Fibroblast of skin of right biceps (primary cell): ENCODE data around the gene HGFAC.
"Not testable (repeated sequence)": the region's sequence is repeated elsewhere in the genome, so short reads cannot be mapped to it uniquely, and the experiment has no call there.

ENCODE experiments used
- DNase-seq: peaks from one replicate; pipeline ENCODE4 v3.0.0-alpha.2; 2013

HGFAC gene

DNA sequence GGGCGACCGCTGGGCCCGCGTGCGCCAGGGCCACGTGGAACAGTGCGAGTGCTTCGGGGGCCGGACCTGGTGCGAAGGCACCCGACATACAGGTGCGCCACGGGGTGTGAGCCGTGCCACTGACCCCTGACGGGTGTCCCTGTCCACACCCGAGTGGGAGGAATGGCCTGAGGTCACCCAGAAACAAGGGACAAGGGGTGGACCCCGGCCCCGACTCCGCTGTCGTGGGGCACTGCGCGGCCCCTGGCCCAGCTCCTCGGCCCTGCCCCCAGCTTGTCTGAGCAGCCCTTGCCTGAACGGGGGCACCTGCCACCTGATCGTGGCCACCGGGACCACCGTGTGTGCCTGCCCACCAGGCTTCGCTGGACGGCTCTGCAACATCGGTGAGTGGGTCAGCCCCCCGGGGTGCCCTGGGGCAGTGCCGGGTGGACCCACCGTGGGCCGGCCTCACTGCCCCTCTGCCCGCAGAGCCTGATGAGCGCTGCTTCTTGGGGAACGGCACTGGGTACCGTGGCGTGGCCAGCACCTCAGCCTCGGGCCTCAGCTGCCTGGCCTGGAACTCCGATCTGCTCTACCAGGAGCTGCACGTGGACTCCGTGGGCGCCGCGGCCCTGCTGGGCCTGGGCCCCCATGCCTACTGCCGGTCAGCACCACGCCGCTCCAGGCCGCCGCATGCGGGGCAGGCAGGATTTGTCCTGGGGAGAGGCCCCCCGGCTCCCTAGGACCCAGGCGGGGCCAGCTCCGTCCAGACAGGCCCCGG is 2.8 kb downstream of the HGFAC start:
- no peak for DNase-seq

DNA sequence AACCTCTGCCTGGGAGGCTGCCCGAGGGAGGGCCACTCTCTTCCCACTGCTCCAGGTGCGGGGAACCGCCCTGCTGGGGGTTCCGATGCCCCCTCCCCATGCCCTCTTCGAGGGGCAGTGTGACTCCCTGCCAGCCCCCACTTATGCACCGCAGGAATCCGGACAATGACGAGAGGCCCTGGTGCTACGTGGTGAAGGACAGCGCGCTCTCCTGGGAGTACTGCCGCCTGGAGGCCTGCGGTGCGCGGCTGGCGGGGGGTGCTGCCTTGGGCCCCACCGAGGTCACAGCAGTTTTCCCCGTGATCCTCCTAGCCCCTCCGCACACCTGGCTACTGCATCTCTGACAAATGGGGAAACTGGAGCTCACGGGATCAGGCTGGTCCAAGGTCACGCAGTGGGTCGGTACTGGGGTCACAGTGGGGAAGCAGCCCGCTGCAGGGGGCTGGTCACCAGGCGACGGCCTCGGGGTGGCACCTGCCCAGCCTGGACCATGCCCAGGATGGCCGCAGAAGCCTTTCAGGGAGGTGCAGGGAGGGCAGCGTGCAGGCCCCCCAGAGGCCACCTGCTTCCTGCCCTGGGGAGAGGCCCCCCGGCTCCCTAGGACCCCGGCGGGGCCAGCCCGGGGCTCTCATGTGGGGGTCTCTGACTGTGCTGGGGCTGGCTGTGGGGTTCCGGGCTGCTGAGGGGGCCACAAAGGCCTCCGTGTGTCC is 3.5 kb downstream of the HGFAC start:
- no peak for DNase-seq

DNA sequence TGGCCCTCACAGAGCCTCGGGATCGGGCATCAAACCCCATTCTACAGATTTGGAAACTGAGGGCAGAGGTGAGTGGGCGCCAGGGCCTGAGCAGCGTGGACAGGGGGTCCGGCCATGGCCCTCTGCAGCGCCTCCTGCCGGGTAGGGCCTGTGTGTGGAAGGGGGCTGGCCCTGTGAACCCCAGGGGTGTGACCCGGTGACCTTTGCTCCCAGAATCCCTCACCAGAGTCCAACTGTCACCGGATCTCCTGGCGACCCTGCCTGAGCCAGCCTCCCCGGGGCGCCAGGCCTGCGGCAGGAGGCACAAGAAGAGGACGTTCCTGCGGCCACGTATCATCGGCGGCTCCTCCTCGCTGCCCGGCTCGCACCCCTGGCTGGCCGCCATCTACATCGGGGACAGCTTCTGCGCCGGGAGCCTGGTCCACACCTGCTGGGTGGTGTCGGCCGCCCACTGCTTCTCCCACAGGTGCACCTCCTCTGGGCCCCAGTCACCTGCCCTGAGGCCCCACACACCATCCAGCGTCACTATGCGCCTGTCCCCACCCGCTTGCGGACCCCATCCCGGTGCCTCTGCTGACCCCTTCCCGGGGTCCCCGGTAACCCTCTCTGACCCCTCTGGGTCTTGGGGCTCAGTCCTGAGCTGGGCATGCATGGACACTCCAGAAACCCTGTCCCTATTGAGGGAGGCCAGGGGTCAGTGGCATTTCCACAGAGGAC is 4.2 kb downstream of the HGFAC start:
- DNase-seq, result no peak

DNA sequence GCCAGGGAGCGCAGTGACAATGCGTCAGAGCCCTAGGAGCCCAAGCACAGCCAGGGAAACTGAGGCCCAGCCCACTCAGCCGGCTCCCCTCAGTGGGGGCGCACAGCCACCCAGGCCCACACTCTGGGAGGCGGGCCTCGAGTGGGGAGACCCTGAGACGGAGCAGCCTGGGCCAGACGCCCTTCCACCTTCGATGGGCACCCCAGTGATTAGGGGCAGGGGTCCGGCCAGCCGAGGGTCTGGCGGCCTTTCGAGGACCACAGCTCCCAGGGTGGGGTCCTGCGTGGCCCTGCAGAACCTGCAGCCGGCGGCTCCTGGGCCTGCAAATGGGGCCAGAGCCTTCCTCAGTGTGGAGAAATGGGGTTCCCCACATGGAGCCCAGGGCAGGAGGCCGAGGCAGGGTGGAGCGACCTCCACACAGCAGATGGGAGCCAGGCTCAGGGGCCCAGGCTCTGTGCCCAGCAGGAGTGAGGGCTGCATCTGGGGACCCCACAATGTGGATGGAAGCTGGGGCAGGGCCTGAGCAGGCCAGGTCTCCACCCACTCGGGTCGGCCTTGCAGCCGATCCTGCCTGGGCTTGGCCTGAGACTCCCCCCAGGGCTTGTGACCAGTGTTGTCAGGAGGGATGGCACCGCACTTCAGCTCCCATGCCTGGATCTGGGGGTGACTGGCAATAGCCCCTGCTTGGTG is 5.0 kb downstream of the HGFAC start:
- DNase-seq, result no peak

DNA sequence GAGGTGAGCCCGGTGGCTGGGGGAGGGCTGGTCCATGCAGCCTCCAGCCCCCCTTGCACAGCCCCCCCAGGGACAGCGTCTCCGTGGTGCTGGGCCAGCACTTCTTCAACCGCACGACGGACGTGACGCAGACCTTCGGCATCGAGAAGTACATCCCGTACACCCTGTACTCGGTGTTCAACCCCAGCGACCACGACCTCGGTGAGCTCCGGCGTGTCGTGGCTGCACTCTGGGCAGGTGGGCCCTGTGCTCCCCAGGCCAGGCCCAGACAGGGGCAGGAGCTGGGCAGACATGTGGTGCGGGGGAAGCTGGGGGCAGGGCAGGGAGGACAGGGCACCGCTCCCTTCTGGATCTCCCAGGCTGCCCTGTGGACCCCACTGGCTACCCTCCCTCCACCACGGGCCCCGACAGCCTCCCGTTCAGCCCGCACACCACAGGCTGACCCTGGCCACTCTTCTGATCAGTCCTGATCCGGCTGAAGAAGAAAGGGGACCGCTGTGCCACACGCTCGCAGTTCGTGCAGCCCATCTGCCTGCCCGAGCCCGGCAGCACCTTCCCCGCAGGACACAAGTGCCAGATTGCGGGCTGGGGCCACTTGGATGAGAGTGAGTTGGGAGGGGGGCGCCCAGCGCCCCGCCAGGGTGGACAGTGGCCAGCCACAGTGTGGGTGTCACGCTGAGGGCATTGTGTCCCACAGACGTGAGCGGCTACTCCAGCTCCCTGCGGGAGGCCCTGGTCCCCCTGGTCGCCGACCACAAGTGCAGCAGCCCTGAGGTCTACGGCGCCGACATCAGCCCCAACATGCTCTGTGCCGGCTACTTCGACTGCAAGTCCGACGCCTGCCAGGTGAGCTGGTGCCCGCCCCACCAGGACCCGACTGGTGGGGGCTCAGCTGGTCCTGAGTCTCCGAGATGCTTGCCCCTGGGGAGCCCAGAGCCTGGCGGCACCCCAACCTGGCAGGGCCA is 5.9 kb downstream of the HGFAC start:
- no peak for DNase-seq

DNA sequence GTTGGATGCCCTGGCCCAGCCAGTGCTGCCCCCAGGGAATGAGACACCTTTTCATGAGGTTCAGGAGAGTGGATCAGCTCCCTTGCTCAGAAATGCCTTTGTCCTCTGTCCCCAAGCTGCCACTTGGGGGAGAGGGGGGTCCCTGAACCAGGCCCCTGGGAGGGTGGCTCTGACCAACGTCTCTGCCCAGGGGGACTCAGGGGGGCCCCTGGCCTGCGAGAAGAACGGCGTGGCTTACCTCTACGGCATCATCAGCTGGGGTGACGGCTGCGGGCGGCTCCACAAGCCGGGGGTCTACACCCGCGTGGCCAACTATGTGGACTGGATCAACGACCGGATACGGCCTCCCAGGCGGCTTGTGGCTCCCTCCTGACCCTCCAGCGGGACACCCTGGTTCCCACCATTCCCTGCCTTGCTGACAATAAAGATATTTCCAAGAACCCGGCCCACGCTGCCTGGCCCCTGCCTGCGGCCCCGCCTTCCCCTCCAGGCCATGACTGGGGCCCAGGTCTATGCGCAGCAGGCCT is 7.3 kb downstream of the HGFAC start:
- DNase-seq, result no peak

DNA sequence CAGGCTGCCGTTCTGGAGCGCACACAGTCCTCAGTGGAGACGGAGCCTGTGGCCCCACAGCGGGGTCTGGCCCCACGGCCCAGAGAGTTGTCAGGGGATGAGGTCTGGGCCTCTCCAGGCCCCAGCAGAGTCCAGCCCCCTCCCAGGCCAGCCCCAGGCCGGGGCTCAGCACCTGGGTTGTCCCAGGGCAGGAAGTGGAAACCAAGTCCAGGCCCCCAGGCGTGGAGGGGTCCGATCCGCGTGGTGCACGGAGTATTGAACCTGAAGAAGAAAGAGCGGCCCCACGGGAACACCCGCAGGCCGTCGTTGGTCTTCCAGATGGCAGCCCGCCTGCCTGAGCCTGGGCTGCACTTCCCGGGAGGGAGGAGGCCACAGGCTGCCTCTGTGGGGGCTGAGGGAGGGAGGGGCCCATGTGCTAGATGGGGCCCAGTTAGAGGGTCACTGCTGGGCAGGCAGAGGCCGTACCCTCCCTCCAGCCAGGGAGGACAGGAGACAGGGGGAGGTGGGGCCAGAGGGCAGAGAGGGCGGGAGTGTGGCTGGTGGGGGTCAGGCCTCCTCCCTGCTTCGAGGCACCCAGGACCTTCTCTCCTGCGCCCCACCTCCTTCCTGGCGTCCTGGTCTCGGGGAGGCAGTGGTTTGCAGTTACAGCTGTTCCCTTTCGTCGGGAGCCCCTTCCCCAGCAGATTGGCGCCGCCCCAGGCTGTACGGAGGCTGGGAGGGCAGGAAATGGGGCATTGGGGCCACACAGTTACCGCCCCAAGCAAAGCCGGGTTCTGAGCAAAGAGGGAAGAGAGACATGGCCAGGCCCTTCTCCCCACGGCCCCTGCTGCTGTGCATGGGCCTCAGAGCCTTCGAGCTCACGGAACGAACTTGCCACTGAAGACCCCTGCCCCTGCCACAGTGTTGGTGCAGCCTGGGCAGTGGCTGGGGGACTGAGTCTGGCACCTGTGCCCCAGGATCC is 8.1 kb downstream of the HGFAC start:
- no peak for DNase-seq

DNA sequence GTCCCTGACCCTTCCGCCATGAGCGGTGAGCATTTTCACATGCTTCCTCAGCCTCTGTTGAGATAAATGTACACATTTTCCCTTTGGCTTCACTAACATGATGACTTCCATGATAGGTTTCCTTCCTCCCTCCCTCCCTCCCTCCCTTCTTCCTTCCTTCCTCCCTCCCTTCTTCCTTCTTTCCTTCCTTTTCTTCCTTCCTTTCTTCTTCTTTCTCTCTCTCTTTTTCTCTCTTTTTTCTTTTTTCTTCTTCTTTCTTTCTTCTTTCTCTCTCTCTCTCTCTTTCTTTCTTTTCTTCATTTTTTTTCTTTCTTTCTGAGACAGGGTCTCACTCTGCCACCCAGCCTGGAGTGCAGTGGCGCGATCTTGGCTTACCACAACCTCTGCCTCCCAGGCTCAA is 8.9 kb downstream of the HGFAC start:
- no peak for DNase-seq

DNA sequence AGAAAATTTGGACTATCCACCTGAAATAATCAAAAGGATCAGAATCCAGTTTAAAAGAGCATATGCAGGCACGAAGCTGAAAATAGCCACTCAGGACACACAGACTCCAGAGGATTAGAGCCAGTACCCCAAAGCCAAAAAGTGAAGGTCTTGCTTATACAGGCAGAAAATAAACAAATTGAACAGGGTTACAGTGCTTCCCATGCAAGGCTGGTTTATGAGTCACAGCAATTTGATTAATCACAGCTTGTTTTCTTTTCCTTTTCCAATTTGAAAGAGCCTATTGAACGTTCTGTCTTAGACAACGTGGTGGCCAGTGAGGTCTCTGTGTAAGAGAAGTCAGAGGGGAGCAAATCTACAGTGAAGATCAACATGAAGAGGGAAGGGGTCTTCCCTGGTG is 10.2 kb downstream of the HGFAC start:
- peak; percentile 37 for DNase-seq

DNA sequence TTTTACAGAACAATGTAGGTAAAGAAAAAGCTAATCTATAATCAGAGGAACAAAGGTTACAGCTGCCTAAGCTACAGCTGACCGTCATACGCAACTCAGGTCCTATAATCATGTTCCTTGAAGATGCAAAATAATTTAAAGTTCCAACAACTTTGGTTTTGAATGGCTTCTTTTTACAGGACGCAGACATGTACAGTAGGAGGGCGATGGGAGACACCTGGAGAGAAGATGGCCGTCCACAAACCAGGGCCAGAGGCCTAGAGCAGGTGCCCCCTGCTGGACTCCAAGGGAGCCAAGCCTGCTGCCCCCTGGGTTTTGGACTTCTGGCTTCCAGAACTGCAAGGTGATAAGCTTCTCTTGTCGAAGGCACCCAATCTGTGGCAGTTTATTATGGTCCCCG is 10.6 kb downstream of the HGFAC start:
- peak; percentile 10 for DNase-seq

DNA sequence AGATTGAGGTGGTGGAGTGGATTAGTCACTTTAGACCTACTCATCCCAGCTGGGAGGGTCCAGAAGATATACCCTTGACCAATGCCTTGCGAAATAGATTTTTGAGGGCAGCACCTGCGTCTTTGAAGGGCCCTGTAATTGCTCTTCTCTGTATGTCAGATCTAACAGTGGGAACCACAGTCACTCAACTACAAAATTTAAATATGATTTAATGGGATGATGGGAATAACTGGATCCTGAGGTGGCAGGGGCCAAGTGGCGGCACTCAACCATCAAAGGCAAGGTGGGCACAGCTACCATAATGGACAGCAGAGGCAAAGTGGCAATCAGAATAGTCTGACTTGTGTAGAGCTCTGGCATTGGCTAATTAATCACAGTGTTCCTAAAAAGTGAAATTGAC is 13.8 kb downstream of the HGFAC start:
- not testable (repeated sequence) for DNase-seq

DNA sequence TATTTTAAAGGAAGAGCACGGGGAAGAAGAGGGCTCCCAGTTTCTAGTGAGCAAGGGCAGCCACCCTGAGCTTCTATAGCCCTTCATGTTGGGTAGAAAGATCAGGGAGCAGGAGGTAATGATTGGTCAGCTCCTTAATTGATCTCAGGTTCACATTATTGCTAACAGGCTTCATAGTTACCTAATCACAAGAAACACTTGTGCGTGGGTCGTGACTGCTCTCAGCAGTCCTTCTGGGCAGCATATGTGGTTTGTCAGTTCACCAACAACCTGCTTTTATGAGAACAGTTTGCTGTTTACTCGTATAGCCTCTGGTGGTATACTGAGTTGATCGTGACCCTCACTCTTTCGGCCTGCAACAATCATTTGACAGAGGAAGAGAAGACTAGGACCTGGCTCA is 16.6 kb downstream of the HGFAC start:
- no peak for DNase-seq

DNA sequence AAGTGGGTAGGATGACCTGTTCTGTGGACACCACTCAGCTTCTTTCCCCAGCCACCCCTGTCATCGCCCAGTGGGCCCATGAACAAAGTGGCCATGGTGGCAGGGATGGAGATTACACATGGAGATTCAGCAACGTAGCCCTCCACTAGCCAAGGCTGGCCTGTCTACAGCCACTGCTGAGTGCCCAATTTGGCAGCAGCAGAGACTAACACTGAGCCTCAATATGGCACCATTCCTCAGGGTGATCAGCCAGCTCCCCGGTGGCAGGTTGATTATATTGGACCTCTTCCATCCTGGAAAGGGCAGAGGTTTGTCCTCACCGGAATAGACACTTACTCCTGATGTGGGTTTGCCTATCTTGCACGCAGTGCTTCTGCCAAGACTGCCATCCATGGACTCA is 17.4 kb downstream of the HGFAC start:
- DNase-seq, result not testable (repeated sequence)

DNA sequence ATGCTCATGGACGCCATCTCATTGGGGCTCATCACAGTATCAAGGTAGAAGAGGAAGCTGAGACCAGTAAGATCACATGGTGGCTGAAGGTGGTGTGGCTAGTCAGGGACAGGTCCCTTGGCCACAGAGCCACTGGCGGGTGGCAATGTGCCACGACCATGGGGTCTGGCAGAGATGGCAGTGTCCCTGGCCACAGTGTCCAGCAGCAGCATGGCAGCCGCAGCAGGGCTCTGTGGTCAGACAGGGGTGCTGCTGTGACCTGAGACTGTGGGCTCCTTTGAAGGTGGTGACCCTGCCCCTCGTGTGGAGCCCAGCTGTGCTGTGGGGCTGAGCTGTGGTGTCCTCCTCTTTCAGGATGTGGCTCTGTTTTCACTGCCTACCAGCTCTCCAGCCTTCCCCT is 19.2 kb downstream of the HGFAC start:
- no peak for DNase-seq

DNA sequence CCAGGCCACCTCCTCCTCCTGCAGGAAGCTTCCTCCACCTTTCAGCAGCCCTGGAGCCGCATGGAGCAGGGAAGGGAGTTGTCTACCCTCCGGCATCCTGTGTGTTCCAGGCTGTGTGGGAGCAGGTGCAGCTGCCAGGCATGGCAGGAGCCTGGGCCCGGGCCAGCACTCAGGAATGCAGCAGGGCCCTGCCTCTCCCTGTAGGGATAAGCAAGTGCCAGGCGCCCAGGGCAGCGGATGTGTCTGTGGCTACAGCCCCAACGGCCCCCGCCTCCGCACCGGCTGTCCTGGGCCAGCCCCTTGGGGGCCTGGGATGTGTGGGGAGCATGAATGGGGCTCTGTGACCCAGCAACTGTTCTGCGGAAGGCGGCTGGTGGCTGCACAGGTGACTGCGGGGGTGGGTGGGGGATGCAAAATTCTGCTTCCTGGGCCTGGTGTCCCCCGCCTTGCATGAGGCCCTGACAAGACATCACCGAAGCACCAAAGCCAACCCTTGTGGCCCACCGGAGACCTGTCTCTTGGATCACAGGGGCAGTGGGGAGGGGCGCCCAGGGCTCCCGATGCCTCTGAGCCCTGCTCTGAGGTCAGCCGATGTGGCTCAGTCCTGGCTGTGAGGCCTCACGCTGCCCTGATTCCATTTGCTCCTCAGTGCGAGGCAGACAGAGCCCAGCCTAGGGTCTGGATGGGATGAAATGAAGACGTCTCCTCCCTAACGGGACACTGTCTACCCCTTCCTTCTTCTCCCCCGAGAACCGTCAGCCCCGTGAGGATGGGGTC is 19.9 kb downstream of the HGFAC start:
- no peak for DNase-seq

DNA sequence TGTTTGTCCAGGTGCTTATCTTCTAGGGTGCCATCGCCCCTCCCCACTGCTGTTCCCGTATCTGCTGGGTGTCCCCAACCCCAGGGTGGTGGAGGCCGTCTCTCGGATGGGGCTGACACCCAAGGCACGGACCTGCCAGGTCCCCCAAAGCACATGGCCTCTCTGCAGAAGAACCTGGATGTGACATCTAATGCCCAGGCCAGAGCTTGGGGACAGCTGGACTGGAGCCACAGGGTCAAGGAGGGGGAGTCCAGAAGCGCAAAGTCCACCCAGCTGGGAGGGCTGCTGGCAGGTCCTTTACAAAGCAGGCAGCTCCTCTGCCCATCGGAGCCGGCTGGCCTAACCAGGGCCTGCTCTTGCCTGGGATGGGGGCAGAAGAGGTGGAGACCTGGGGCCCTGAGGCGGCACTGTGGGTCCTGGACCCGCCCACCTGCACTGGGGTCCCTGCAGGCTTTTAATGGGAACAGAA is 20.6 kb downstream of the HGFAC start:
- no peak for DNase-seq

DNA sequence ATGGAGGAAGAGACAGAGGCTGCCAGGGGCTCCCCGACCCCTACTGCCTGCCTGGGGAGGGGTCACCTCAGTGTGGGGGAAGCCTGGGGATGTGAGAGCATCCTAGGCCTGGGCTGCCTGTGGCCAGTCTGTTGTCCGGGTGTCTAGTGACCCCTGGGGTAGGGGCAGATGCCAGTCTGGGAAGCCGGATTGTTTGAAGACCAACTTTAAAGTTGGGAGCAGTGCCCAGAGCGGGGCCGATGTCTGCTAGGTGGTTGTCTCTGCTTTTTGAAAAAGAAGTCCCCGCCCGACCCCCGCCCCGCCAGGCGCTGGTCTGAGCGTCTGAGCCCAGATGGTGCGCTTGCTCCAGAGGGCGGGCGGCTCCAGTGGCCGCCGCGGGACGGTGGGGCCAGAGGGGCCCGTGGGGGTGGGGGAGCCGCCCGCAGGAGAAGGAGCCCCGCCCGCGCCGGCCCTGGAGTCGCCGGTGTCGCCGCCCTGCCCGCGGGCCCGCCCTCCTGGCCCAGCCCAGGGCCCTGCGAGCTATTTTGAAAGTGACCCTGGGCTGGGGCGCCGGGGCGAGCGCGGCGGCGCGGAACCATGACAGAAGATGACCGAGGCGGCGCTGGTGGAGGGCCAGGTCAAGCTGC is 21.1 kb downstream of the HGFAC start, which contains the start of gene DOK7:
Gene DOK7 (plus strand): TSS at position 517 of the 626 bp plus-strand sequence. CDS start 70 bp downstream, at position 587.
- no peak for DNase-seq

DNA sequence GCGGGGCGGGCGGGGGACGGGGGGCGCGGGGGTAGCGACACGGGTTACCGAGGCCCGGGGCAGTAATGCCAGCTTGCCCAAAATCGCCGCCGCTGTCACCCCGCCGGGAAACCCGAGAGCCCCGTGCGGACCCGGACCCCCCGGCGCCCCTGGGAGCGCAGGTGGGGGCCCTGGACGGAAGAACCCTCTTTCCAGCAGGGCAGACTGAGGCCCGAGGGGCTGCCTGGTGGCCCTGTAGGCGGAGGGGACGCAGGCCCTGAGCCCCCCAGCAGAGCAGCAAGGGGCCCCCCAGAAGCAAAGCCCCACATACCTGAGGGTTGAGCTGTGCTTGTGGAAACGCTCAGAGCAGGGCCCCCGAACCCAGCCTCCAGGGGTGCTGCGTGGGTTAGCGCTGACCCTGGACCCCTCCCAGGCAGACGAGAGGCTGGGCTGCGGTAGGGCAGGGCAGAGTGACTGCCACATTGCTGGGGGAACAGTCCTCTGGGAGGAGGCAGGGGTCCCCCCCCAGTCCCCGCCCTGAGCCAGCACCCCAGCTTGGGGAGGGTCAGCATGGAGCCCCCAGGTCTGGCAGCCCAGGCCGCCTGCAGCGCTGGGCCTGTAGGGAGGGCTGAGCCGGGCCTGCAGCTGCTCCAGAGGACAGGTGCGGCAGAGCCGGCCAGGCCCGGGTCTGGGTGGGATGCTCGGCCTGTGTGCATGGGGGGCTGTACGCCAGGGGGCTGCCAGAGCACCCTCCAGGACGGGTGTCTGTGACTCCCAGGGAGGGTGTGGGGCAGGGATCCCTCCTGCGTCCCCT is 22.0 kb downstream of the HGFAC start:
- DNase-seq, result no peak
